MM.1S (cell line): ENCODE data around the gene DENND5B.

Experiments
- CTCF ChIP-seq: fragments of 300-600 bp; sonication (generic); IDR thresholded peaks from 2 replicates; pipeline ENCODE4 v1.5.1; 2016; ENCODE audit warnings: antibody characterized with exemption, low read length, mixed read lengths
- EZH2 ChIP-seq: fragments of 300-600 bp; sonication (generic); optimal IDR thresholded peaks from 2 replicates; pipeline ENCODE3; 2017; ENCODE audit warnings: low read depth, mild to moderate bottlenecking, antibody characterized with exemption, low read length, mixed read lengths

- TF ChIP-seq CTCF (no peak), EZH2 (no peak)
These were observed 83.0 kb downstream of the DENND5B start for GRCh38 chr12:31507966-31508365.
